ENCODE data around the gene TSHZ2.

DNA sequence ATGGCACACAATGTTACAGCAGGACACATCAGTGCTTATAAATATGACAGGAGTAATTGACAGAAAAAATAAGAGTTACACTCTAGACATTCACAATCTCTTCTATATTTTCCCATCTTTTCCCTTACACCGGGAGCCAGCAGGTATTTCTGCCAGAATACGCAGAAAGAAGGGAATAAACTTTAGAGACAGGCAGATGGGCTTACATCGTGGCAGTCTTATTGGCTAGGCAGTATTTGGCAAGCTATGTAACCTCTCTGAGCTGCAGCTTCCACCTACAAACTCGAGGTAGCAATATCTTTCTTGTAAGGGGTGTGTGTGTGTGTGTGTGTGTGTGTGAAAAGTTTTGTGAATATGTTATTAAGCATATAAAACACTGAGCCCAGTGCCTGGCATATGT is 33.0 kb upstream of the TSHZ2 start:
- TF ChIP-seq, protein P1, sequence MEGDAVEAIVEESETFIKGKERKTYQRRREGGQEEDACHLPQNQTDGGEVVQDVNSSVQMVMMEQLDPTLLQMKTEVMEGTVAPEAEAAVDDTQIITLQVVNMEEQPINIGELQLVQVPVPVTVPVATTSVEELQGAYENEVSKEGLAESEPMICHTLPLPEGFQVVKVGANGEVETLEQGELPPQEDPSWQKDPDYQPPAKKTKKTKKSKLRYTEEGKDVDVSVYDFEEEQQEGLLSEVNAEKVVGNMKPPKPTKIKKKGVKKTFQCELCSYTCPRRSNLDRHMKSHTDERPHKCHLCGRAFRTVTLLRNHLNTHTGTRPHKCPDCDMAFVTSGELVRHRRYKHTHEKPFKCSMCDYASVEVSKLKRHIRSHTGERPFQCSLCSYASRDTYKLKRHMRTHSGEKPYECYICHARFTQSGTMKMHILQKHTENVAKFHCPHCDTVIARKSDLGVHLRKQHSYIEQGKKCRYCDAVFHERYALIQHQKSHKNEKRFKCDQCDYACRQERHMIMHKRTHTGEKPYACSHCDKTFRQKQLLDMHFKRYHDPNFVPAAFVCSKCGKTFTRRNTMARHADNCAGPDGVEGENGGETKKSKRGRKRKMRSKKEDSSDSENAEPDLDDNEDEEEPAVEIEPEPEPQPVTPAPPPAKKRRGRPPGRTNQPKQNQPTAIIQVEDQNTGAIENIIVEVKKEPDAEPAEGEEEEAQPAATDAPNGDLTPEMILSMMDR (IDR thresholded peaks at IDR 0.05; ENCODE audit: low read depth, low read length), result no peak
- no peak for TF ChIP-seq EZH2phosphoT487 (IDR thresholded peaks at IDR 0.05; ENCODE audit: low read depth)
